ENCODE results near the gene LTBP2.

Gene LTBP2

DNA sequence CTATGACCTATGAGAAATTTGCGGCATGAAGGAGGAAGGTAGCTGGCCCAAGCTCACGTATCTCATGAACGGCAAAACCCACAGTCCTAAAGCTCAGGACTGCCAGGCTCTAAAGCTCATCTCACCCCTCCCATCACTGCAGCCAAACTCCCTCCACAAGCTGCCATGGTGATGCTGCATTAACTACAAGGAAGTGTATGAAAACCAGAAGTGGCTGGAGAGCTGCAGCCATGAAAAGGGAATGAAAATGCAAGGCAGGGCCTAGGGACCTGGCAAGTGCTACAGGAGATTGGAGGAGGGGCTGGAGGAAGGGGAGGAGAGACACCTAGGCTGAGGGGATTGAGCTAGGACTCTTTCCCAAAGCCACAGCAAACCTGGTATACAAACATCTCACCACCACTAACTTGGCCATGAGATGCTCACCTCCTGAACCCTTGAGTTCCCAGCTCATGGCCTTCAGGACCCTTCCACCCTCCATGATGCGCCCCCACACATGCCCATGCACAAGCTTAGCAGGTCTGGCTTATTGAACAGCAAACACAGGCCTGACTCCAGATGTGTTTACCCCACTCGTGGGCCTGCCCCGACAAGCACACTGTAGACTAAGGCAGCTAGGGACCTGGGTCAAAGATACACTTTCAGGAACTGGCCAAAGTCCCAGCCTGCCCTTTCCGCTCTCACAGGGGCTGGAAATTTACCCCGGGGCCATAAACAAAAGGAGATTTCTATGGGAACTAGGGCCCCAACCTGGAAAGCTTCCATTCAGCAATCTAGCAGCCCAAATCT, 42.0 kb downstream of the LTBP2 start:
- DNase-seq = no peak

- DNase-seq = no peak
Measured at GRCh38 chr14:74569387-74569786, 42.6 kb downstream of the LTBP2 start.

GRCh38 chr14:74568911-74569310, 43.1 kb downstream of the LTBP2 start:
- no peak for DNase-seq

- no peak for DNase-seq
Measured at GRCh38 chr14:74568380-74568649, 43.7 kb downstream of the LTBP2 start.

DNA sequence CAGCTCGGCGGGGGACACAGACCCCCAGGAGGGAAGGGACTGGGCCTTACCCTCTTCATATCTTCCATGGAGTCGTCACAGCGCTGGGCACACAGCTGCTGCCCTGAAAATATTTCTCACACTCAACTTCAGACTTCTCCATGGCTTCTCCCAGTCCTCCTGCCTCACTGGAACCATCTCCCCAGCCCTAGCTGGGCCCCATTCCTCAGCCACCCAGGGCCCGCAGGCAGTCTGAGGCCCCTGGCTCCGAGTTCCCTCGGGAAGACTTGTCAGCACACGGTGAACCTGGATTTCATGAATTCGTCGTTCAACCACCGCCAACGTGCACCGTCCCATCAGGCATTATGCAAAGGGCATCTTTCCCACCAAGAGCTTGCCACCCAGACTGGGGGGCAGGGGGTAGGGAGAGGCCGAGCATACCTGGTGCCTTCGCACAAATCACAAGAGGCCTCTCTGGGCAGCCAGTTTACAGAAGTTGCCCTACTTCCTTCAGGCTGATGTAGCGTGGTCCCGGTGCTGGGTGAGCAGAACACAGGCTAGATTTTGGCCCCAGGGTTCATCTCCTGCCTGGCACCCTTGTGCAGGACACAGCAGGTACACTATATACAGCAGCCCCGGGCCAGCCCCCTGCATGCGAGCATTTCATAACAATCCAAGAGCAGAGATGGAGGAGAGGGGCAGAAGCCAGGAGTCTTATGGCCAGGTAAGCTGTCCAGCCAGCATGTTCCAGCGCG, 44.2 kb downstream of the LTBP2 start:
- no peak for DNase-seq

DNA sequence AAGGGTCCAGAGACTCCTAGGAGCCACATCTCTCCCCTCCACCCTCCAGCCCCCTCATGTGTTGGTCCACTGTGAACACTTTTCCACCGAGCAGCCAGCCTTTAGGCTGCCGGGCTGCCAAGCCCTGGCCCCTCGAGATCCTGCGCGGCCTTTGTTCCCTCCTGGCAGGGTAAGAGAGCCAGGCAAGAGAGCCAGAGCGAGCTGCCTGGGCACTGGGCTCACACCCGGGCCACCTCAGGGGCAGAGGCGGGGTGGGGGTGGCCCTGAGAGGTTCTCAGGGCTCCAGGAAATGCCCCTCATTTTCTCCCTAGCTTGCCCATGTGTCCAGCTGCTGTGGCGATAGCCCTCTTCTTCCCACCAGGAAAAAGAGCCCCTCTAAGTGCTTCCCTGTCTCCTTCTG, 44.8 kb downstream of the LTBP2 start:
- DNase-seq = no peak

GRCh38 chr14:74566174-74567141, 45.6 kb downstream of the LTBP2 start:
- DNase-seq = no peak

GRCh38 chr14:74563586-74564159, 48.4 kb downstream of the LTBP2 start:
- peak; percentile 41 for DNase-seq

- DNase-seq = no peak
Measured at GRCh38 chr14:74563233-74563585, 48.8 kb downstream of the LTBP2 start.

- DNase-seq = no peak
Measured at GRCh38 chr14:74562515-74563232, 49.4 kb downstream of the LTBP2 start.

GRCh38 chr14:74558655-74559054, 53.4 kb downstream of the LTBP2 start:
- DNase-seq = no peak

DNA sequence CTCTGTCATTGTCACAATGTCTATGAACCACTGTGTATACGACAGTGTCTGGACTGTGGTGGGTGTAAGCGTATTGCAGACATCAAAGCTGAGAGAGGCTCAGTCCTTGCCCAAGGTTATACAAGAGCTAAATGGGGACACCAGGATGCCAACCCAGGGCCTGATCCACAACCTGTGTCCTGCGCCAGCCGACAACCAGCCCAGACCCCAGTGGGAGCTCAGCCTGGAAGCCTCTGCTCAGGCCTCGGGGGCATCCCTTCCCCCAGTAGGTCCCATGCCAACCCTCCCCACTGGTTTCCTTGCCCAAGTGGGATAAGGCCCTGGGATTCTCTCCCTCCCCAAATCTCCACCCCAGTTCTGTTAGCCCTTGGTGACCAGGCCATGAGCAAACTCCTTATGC, 54.3 kb downstream of the LTBP2 start:
- no peak for DNase-seq

DNA sequence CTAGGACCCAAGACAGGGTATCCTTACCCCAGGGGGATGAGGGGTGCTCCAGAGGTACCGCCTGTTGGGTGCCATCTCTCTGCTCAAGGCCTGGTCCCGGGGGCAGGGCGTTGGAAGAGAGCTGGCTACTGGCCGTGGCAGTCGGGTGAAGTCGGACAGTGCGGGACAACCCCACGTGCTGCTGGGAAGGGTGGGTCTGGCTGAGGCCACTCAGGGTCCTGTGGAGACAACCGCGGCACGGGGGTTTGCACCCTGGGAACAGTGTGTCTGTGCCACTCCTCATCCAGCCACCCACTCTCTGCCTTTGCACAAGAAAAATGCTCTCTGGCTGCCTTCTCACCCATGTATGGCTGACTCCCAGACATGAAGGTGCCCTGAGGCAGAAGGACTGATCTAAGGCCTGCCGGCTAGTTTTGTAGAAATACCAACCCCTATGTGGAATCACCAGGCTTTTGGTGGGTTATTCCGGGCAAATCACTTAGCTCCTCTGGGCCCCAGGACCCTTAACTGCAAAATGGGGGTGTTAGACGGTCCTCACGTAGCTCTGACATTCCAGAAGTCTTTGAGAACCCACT, 56.5 kb downstream of the LTBP2 start:
- no peak for DNase-seq

DNA sequence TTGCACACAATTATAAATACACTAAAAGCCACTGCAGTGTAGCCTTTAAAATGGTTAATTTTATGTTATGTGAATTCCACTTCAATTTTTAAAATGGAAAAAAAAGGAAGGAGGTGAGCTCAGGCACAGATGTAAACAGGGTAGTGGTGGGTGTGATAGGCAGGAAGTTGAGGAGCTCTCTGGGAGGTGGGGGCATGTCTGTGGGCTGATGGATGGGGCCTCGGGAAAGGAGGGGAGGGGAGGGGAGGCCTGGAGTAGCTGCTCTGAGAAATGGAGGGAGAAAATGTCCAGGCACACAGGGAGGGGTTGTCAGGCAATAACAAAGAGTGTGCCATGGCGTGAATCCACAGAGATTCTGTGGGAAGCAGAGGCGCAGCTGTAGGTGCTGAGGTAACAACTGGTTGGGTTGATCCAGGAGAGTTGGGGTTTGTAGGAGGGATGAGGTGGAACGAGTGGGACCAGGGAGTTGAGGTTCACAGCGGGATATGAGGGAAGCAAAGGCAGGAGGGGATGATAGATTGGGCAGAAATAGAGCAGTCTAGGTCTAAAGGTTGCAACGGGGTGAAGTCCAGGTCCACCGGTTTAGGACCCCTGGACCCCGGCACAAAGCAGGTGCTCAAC, 57.2 kb downstream of the LTBP2 start:
- DNase-seq = no peak

DNA sequence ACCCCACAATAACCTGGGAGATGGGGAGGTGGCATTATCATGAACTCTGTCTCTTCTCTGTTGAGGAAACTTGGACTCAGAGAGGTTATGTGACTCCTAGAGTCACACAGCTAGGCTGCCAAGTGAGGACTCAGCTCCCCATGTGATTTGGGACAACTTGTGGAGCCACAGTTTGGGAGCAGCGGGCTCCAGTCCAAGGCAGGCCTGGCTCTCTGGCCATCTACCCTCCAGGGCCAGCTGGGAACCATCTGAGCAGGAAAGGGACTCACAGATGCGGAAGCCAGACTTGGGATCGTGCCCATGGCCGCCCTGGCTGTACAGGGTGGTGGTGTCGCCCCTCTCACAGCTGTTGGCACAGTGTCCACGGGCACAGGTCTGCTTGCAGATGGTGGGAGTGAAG, 59.4 kb downstream of the LTBP2 start:
- no peak for DNase-seq

DNA sequence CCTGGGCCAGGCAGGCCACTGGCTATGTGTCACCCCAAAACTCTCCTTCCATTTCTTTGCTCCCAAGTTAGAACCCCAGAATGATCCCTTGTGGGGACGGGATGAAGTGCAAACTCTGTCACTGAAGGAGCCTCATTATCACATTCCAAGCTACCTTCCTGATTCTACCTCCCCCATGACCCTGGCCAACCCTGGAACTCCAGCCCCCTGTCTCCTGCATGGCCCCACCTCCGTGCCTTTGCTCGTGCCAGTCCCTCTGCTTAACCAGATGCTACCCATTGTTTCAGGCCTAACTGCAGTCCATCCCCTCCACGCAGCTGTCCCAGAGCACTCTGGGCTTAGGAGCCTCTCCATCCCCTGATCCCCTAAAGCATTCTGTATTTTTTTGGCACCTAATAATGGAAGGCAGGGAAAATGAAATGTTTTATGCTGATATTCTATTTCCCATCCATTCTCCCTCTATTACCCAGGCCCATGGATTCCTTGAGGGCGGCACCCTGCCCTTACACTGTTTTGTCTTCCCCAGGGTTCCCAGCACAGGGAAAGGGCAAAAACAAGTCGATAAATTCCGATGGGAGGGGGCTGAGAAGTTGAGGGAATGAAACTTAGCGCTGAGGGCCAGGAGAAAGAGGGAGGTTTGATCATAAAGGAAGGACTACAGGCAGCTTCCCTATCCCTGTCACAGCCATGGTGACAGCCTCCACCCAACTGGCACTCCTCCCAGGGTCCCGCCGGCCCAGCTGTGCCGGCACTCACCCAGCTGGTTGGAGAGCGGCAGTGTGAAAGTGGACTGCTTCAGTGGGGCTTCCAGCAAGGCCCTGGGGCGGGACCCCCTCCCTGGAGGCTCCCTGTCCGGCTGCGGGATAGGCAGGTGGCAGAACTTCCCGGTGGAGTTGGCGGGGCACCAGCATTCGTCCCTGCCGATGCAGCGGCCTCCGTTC, 60.3 kb downstream of the LTBP2 start:
- no peak for DNase-seq

DNA sequence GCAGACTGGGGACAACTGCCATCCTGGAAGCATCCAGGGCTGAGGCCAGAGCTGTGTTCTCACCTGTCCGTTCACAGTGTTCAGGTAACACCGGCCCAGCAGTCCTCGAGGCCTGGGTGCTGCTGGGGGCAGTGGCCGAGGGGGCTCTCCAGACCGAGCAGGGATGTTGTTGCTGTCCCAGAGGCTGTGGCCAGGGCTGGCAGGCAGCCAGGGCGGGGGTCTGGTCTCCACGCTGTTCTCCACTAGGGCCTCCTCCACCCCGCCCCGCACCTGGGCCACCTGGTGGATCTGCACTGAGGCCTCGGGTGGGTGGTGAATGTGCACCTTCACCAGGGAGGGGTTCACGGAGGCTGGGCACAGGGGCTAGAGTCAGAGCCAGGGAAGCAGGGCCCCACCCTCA, 61.0 kb downstream of the LTBP2 start:
- DNase-seq = no peak

GRCh38 chr14:74550071-74550470, 62.0 kb downstream of the LTBP2 start:
- DNase-seq = no peak

DNA sequence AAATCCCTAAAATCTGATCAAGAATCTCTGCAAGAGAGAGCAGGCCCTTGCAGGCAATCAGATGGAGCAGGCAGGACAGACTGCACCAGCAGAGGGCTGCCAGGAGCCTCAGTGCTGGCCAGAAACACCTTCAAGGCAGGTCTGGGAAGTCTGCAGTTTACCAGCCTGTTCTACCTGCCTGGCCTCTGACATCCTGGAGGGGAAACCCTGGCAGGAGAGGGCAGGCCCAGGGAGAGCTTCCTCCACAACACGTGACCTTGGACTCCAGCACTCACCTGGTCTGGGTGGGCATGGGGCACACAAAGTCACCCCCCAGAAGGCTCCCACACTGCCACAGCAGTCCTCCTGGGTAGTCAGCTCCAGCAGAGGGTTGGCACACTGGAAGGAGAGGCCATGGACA, 62.4 kb downstream of the LTBP2 start:
- DNase-seq = no peak

DNA sequence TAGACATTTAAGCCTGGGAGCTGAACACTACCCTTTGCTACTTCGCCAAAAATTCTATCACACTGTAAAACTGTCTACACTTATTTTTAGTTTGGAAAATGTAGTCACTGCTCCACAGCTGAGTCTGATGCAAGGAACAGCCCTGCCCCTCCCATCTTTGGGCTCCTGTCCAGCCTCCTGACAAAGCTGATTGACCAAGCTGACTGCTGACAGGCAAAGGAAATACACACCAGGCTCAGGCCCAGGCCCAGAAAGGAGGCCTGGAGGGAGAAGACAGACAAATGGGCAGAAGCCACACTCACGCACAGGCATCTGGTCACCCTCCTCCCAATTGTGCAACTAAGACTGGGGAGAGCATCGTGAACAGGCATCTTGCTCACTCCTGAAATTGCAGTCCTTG, 63.2 kb downstream of the LTBP2 start:
- no peak for DNase-seq

Data from NCI-H524 treated with DMSO at 0.1 percent for 48 hours (cell line).